Measurements from ENCODE around the gene KNDC1.
"Not testable (repeated sequence)": the region's sequence is repeated elsewhere in the genome, so short reads cannot be mapped to it uniquely, and the experiment has no call there.

GRCh38 chr10:133175624-133176023, 15.6 kb downstream of the KNDC1 start:
- not testable (repeated sequence) for TF ChIP-seq CTCF, POLR2A (IDR thresholded peaks at IDR 0.05)

Measured in adrenal gland (tissue), 5 donors.